ENCODE measurements around the gene PSMD6. TPM values are rescaled to one million over a fixed set of nuclear protein-coding genes. Genes with fewer than 3 reads are reported as not detected.

Gene PSMD6
- total and polyA plus RNA-seq, 10 of the 15 experiments (the other 5 are each of a cell fraction or from before 2014, with no cell fraction given) = 68.7 to 199 (median 106) TPM

GRCh38 chr3:63990733-63991132, 32.6 kb downstream of the PSMD6 start:
- FAIRE-seq (no peak), DNase-seq (ENCODE audit: low read depth, low spot score) (no peak), ATAC-seq (no peak)
- Histone ChIP-seq H3K27ac (ENCODE audit: control insufficient read depth, insufficient read depth) (no peak overlapping the region), H3K79me2 (ENCODE audit: control insufficient read depth, insufficient read depth, low read length) (no peaks in the 10 kb centered on the region), H3K4me2 (ENCODE audit: control insufficient read depth, insufficient read depth) (no peak overlapping the region), H3K4me1 (ENCODE audit: control insufficient read depth, insufficient read depth, low read length) (no peaks in the 10 kb centered on the region), H3K4me3 (no peak overlapping the region), H3K9me3 (replicated peaks; ENCODE audit: control insufficient read depth, insufficient read depth, low read length) (no peaks in the 10 kb centered on the region), H3K27me3 (replicated peaks in 1 of 2; ENCODE audit: control insufficient read depth in 2 of 2, insufficient read depth in 2 of 2, low read length in 1 of 2) (no peaks in the 10 kb centered on the region), H2AFZ (ENCODE audit: control insufficient read depth, low read depth, low read length) (no peak overlapping the region), H4K20me1 (ENCODE audit: control insufficient read depth, insufficient read depth) (no peaks in the 10 kb centered on the region), H3K36me3 (ENCODE audit: control insufficient read depth in 2 of 2, insufficient read depth in 2 of 2, low read length in 1 of 2) (peaks cover 19 to 36% of the 10 kb centered on the region in 2 experiments), H3K9ac (ENCODE audit: control insufficient read depth, insufficient read depth, low read length) (no peak overlapping the region)
- in situ Hi-C loops (cut with MboI) (loop anchor here (5.0 kb wide), 1 partner anchor 638 kb away; no protein-coding TSS in a partner anchor), intact Hi-C loops (cut with micrococcal nuclease; ENCODE audit: unreplicated experiment) (no loop called here)
- ChIA-PET POLR2A (no interaction called here), SMC1A (ENCODE audit: uncharacterized antibody, unreplicated experiment) (interaction anchor here (0.7 to 3.1 kb wide), 5 partner anchors 13 to 378 kb away, joined by 3 to 16 read pairs (median 4); no protein-coding TSS in a partner anchor), RAD21 (ENCODE audit: unreplicated experiment) (interaction anchor here (0.7 to 1.9 kb wide), 3 partner anchors 23 to 142 kb away, joined by 3 to 6 read pairs (median 3); no protein-coding TSS in a partner anchor), CTCF (interaction anchor here (0.6 to 8.0 kb wide), 6 partner anchors 14 to 494 kb away, joined by 3 to 154 read pairs (median 6); no protein-coding TSS in a partner anchor)
- no peak for TF ChIP-seq CHD2 (IDR thresholded peaks at IDR 0.05; ENCODE audit: borderline replicate concordance, low read depth, low read length)
- TF ChIP-seq NR2F1 (conservative IDR thresholded peaks at IDR 0.05) = no peak
- no peak for TF ChIP-seq SRF (IDR thresholded peaks at IDR 0.05; ENCODE audit: low read depth in 2 of 2, low read length in 2 of 2)
- no peak for TF ChIP-seq EGR1 (IDR thresholded peaks at IDR 0.05; ENCODE audit: borderline replicate concordance in 1 of 2, low read depth in 2 of 2, low read length in 2 of 2)
- no peak for TF ChIP-seq ZZZ3 (IDR thresholded peaks at IDR 0.05; ENCODE audit: control insufficient read depth, insufficient read length, low read depth)
- 100% methylated on average over 5 of the region's 5 CpGs for WGBS (ENCODE audit: insufficient coverage, insufficient replicate concordance, low lambda C conversion rate, missing lambda C conversion rate)
- no TSS peak for BruUV-seq (replicated peaks)

- CTCF ChIA-PET = interaction anchor here (1.1 to 8.0 kb wide), 3 partner anchors 13 to 62 kb away, joined by 7 to 154 read pairs (median 58); no protein-coding TSS in a partner anchor
- DNase-seq (ENCODE audit: low read depth, low spot score) (no peak), ATAC-seq (no peak), FAIRE-seq (no peak)
- no peak overlapping the region for H2AFZ ChIP-seq (ENCODE audit: control insufficient read depth, low read depth, low read length)
- no peak overlapping the region for H3K4me2 ChIP-seq (ENCODE audit: control insufficient read depth, insufficient read depth)
- RAD21 ChIA-PET (ENCODE audit: unreplicated experiment) = interaction anchor here (1.9 kb wide), 1 partner anchor 32 kb away, joined by 6 read pairs; no protein-coding TSS in a partner anchor
- H3K79me2 ChIP-seq (ENCODE audit: control insufficient read depth, insufficient read depth, low read length) = no peaks in the 10 kb centered on the region
- no peak overlapping the region for H3K27ac ChIP-seq (ENCODE audit: control insufficient read depth, insufficient read depth)
- peaks cover 15 to 30% of the 10 kb centered on the region in 2 experiments for H3K36me3 ChIP-seq (ENCODE audit: control insufficient read depth in 2 of 2, insufficient read depth in 2 of 2, low read length in 1 of 2)
- POLR2A ChIA-PET = no interaction called here
- no peaks in the 10 kb centered on the region for H3K27me3 ChIP-seq (replicated peaks in 1 of 2; ENCODE audit: control insufficient read depth in 2 of 2, insufficient read depth in 2 of 2, low read length in 1 of 2)
- H4K20me1 ChIP-seq (ENCODE audit: control insufficient read depth, insufficient read depth) = no peaks in the 10 kb centered on the region
- intact Hi-C loops (cut with micrococcal nuclease; ENCODE audit: unreplicated experiment) = no loop called here
- in situ Hi-C loops (cut with MboI) = loop anchor here (5.0 kb wide), 1 partner anchor 638 kb away; no protein-coding TSS in a partner anchor
- SMC1A ChIA-PET (ENCODE audit: uncharacterized antibody, unreplicated experiment) = interaction anchor here (0.6 to 3.1 kb wide), 5 partner anchors 12 to 27 kb away, joined by 3 to 16 read pairs (median 3); no protein-coding TSS in a partner anchor
- H3K4me1 ChIP-seq (ENCODE audit: control insufficient read depth, insufficient read depth, low read length) = no peaks in the 10 kb centered on the region
- no TSS peak for BruUV-seq (replicated peaks)
- TF ChIP-seq STAT1 (conservative IDR thresholded peaks at IDR 0.05) = no peak
- no peak for TF ChIP-seq CBFB (IDR thresholded peaks at IDR 0.05; ENCODE audit: low read depth)
- no peak overlapping the region for H3K9ac ChIP-seq (ENCODE audit: control insufficient read depth, insufficient read depth, low read length)
- no peaks in the 10 kb centered on the region for H3K9me3 ChIP-seq (replicated peaks; ENCODE audit: control insufficient read depth, insufficient read depth, low read length)
- WGBS (ENCODE audit: insufficient coverage, insufficient replicate concordance, low lambda C conversion rate, missing lambda C conversion rate) = 97% methylated on average over 13 of the region's 14 CpGs
- H3K4me3 ChIP-seq = no peak overlapping the region
Measured at GRCh38 chr3:63990204-63990603, 33.1 kb downstream of the PSMD6 start.
